IPS DF 4.7 (cell line): ENCODE measurements around the gene XKR7.
"Not testable (repeated sequence)": the region's sequence is repeated elsewhere in the genome, so short reads cannot be mapped to it uniquely, and the experiment has no call there.

ENCODE experiments used
- DNase-seq: peaks from one replicate; pipeline ENCODE4 v3.0.0-alpha.2; 2013; ENCODE audit warnings: low spot score; ENCODE audit errors: extremely low read depth

Gene XKR7, protein sequence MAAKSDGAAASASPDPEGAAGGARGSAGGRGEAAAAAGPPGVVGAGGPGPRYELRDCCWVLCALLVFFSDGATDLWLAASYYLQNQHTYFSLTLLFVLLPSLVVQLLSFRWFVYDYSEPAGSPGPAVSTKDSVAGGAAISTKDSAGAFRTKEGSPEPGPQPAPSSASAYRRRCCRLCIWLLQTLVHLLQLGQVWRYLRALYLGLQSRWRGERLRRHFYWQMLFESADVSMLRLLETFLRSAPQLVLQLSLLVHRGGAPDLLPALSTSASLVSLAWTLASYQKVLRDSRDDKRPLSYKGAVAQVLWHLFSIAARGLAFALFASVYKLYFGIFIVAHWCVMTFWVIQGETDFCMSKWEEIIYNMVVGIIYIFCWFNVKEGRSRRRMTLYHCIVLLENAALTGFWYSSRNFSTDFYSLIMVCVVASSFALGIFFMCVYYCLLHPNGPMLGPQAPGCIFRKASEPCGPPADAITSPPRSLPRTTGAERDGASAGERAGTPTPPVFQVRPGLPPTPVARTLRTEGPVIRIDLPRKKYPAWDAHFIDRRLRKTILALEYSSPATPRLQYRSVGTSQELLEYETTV

DNA sequence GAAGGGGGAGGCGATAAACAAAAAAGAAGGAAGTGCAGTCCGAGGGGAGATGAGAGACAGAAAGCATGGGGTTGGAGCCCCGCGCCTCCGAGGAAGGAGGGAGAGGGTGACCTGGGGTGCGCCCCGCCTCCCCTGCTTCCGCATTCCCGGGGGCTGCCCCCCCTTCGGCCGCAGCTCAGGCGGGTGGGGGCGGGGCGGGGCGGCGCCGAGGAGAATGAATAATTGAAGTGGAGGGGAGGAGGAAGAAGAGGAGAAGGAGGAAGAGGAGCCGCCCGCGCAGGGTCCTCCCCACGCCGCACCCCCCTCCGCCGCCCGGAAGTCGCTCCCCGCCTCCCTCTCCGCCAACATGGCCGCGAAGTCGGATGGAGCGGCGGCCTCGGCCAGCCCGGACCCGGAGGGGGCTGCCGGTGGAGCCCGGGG, at the start of gene XKR7:
XKR7 (plus strand) TSS at position 322 of the 420 bp plus-strand sequence; CDS start at position 347, 25 bp downstream.
- no peak for DNase-seq

DNA sequence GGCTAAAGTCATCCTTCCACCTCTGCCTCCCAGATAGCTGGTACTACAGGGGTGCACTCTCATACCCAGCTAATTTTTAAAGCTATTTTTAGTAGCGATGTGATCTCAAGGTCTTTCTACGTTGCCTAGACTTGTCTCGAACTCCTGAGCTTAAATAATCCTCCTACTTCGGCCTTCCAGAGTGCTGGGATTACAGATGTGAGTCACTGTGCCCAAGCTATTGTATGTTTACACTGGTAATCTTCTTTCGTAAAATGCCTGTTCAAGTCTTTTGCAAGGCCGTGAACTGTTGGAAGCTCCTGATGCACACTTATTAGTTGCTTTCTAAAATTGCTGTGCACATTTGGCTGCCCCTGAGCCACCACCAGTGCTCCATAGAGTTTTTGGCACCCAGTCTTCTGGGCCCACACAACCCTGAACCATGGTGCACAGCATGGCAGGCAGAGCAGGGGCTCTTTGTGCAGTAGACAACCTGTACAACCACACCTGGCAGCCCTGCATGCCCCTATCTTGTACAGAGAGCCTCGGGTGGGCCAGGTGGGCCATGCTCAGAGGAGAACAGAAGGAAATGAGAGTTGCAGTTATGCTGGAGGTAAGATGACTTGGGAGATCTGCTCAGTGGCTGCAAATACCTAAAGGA, 49.4 kb upstream of the XKR7 start:
- no peak for DNase-seq

DNA sequence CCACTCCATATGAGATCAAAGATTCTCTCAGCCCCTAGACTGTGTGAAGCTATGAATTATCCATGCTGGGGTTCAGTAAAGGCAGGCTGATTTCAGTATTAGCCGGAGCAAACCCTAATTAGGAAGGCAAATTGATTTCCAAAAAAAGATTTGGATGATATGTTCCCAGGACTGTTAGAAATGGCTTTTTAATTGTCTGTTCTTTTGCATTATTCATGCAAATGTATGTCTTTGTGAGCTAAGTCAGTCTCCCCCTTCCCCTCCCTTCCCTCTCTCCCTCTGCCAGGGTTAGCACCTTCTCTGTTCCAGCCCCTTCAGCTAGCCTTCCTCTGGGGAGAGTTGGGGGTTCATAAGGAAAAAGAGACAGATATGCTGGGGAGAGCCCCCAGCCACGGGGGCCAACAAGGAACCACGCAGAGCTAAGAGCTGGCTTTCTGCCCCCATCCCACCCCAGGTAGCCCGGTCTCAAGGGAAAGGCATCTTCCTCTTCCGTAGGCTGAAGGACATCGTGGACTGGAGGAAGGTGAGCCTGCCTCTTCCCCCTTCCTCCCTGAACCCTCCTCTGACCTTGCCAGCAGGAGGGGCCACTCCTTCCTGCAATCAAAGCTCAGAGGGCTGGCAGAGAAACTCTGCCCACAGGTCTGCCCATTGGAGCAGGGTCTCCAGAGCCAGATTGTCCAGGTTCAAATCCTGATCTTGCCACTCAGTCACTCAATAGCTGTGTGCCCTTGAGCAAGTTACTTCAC, 48.4 kb upstream of the XKR7 start:
- DNase-seq, result no peak

DNA sequence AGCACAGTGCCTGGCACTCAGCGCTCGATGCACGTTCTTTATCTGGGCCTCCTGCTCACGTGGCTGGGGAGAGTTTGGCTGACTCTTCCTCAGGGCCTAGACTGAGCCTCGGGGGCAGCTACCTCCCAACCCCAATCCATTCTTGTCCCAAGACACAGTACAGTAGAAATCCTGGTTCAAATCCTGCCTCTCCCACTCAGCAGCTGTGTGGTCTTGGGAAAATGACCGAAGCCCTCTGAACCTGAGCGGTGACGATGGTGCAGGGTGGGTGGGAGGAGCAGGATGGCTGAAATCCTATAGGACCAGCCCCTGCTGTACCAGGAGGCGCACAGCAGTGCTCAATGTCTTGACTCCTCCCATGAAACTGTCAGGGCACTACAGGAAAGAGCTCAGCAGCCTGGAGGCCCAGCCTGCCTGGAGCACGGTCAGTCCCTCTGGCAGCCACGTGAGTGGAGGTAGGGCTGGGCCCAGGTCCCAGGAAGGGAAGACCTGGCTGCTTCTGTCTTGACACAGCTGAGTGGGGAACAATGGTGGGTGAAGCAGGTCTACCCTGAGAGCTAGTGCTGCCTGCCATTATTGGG, 47.6 kb upstream of the XKR7 start:
- no peak for DNase-seq

DNA sequence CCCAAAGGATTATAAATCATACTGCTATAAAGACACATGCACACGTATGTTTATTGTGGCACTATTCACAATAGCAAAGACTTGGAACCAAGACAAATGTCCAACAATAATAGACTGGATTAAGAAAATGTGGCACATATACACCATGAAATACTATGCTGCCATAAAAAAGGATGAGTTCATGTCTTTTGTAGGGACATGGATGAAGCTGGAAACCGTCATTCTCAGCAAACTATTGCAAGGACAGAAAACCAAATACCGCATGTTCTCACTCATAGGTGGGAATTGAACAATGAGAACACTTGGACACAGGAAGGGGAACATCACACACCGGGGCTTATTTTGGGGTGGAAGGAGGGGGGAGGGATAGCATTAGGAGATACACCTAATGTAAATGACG, 46.5 kb upstream of the XKR7 start:
- not testable (repeated sequence) for DNase-seq

DNA sequence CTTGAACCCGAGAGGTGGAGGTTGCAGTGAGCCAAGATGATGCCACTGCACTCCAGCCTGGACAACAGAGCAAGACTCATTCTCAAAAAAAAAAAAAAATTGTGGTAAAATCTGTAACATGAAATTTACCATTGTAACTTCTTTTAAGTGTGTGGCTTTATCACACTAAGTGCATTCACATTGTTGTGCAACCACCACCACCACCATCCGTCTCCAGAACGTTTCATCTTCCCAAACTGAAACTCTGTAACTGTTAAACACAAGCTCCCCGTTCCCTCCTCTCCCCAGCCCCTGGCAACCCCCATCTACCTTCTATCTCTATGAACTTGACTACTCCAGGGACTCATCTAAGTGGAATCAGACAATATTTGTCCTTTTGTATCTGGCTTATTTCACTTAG, 45.8 kb upstream of the XKR7 start:
- no peak for DNase-seq

DNA sequence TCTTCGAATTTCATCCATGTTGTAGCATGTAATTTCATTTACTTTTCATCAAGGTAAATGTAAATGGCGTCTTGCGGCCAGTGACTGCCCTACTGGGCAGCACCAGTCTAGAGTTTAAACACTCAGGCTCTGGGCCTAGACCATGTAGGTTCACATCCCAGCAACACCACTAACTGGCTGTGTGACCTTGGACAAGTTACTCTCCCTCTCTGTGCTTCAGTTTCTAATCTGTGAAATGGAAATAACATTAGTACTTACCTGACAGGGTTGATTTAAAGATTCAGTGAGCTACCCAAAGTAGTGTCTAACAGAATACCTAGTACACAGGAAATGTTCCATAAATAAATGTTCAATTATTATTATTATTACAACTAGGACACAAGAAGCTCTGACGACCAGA, 45.4 kb upstream of the XKR7 start:
- DNase-seq, result no peak

DNA sequence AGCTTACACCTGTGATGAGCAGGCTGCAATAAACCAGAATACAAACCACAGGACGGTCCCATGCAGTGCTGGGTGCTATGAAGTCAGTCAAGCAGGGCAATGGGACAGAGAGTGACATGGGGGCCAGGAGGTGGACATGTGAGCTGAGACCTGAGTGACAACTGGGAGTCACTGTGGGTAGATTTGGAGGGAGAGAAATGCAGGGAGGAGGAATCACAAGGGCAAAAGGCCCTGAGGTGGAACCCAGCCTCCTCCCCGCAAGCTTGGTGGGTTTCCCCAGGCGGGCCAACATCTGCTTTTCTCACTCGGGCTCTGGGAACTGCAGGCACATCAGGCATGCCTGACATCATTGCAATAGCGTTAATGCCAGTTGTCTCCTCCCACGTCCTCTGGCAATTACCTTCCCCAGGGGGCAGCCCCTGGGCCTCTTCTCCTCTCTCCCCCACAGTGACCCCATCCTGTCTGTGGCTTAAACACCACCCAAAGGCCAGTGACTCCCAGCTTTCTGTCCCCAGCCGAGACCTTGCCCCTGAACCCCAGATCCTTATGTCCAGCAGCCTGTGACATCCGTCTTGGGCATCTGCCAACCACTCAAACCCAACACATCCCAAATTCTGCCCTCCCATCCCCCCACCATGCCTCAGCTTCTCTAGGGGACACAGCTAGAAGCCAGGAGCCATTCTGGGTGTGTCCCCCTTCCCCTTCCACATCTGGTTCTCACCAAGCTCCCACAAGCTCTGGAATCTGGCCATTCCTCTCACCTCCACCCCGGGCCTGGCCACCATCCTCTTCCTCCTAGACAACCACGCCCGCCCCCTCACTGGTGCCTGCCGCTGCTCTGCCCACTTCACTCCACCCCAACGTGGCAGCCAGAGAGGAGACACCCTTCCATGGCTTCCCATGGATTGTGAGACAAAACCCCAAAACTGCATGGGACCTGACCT, 44.3 kb upstream of the XKR7 start:
- DNase-seq, result no peak

DNA sequence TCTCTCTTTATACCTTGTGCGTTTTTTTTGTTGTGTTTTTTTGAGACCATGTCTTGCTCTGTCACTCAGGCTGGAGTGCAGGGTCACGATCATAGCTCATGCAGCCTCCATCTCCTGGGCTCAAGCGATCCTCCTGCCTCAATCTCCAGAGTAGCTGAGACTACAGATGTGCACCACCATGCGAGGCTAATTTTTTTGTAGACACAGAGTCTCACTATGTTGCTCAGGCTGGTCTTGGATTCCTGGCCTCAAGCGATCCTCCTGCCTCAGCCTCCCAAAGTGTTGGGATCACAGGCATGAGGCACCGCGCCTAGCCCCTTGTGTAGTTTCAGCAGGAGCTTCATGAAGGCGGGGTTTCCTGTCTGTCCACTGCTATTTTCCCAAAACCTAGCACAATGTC, 43.4 kb upstream of the XKR7 start:
- DNase-seq, result no peak

DNA sequence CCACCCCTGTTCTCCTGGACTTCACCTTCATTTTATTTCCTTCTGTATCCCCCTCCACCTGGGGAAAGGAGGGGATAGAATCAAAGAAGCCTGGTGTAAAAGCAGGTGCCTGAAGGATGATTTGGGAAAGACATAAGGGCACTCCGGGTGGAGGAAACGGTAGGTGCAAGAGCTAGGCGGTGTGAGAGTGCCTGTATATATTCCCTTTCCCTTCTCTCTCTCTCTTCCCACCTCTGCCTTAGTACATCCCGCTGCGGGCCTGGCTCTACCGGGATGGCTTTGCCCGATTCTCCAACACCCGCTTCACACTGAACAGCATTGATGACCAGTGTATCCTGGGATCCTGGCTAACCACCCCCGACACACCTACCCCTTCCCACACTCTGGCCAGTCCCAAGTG, 42.3 kb upstream of the XKR7 start:
- DNase-seq, result no peak

DNA sequence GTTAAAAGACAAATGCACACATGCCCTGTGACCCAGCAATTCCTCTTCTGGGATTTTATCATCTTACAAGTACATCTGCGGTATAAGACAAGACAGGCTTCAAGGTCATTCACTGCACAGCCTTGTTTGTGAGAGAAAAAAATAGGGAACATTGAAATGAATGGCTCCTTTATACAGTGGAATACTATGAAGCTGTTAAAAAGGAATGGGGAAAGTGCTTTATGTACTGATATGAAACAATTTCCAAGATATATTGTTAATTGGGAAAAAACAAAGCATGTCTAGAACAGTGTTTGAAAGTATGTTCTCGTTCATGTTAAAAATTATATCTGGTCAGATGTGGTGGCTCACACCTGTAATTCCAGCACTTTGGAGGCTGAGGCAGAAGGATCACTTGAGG, 41.5 kb upstream of the XKR7 start:
- no peak for DNase-seq

DNA sequence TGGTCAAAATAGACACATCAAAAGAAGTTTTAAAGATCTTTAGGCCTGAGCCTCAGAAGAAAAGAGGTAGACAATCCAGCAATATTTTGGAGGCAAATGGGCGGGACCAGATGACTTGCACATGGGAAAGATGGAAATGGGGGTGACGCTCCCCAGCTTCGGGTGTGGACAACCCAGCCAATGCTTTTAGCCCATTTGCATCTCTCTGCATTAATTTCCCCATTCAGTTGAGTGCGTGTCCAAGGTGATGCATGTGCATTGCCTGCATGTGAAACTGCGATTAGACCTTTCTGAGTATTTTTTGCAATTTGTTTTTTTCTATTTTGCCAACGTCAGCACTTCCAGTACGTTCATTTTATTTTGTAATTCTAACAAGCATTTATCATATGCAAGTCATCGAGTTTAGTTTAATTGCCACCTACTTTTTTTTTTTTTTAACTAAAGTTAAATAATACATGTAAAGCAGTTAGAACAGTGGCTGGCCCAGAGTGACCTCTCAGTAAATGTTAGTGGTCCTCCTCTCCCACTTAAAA, 40.3 kb upstream of the XKR7 start:
- no peak for DNase-seq

DNA sequence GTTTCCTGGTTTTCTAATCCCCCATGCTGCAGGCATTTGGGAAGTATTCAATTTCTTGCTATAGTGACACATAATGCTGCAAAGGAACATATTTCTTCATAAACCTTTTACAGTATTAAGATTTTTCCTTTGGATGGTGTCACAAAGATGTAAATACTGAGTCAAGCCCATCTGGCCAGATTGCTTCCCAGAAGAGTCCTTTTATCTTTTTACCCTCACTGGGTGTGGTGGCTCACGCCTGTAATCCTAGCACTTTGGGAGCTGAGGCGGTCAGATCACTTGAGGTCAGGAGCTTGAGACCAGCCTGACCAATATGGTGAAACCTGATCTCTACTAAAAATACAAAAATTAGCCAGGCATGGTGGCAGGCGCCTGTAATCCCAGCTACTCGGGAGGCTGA, 38.3 kb upstream of the XKR7 start:
- not testable (repeated sequence) for DNase-seq

DNA sequence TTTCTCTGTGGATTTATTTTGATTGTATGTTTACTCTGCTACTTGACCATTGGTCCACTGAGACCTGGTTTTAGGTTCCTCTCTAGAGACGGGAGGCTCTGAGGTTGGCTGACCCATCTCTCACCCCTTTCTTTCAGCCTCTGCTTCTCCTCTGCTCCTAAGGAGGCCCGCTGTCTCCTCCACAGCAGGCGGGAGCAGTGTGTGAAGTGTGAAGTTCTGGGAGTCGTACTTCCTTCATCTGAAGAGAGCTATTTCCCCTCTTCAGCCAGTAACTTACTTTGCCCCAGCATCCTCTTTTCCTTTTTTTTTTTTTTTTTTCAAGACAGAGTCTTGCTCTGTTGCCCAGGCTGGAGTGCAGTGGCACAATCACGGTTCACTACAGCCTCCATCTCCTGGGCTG, 37.2 kb upstream of the XKR7 start:
- DNase-seq, result no peak

DNA sequence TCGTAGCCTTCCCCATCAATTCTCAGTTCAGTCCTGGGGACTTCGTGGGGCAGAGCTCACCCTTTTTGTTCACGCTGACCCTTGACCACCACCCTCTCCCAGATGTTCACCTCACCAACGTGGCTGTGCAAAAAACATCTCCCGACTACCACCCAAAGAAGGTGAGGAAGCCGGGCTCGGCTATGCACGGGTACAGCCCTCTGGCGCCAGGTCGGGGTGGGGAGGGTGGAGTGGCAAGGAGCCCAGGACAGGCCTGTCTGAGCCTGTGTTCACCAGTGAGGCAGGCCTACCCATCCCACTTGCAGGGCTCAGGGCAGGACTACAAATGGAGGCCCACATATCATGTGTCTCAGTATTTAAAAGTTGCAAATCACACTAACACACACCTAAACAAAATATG, 34.3 kb upstream of the XKR7 start:
- DNase-seq, result no peak

DNA sequence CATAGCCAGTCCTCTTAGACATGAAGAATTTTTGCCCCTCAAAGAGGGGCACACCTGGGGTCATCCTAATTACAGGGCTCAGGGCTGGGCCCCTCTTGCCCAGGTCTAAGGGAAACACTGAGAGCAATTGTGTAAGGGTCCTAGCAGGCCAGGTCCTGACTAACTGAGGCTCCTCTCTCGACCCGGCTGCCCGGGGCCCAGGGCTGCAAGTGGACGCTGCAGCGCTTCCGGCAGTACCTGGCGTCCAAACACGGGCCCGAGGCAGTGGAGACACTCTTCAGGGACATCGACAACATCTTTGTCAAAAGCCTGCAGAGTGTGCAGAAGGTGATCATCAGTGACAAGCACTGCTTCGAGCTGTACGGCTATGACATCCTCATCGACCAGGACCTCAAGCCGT, 33.5 kb upstream of the XKR7 start:
- DNase-seq, result no peak

DNA sequence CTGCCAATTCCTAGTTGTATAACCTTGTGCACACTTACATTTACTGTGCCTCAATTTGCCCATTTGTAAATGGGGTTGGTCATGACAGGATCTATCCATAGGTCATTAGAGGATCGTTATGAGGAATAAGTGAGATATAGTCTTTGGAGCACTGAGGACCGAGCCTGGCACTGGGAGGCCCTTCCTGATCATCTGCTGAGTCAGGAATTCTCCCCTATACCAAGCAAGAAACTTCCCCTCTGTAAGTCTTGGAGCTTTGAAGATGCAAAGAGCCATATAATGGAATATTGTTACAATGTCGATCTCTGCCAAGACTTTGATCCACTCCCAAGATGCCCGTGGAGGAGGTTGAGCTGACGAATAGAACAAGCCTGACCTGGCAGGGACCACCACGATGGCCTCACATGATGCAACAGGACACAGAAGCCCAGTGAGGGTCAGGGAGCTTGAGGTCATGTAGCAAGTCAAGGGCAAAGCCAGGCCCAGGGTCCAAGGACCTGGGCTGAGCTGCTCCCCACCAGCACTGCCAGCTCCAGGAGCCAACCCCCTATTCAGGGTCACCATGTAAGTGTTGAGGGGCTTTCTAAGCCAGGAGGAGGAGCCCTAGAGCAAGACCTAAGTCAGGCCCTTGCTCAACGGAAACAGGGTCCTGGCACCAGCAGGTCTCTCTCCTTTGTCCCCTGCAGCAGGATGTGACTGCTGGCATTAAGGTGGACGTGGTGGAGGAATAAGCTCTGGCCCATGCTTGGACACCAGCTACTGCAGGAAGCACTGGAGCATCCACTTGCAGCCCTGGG, 32.8 kb upstream of the XKR7 start:
- peak; percentile 41 for DNase-seq

DNA sequence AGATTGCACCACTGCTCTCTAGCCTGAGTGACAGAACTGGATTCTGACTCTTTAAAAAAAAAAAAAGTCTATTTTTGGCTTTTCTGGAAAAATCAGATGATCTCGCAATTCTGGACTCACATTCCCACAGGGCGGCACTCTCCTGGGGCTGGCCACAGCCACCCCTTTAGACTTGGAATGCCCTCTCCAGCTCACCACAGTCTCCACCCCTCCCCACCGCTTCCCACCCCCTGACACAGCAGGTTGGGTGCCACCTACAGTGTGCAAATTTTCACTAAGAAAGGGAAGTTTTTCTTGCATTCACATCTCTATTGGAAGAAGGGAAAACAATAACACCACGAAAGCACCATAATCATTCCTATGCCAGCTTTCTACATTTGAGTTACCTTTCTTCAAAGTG, 31.5 kb upstream of the XKR7 start:
- no peak for DNase-seq

DNA sequence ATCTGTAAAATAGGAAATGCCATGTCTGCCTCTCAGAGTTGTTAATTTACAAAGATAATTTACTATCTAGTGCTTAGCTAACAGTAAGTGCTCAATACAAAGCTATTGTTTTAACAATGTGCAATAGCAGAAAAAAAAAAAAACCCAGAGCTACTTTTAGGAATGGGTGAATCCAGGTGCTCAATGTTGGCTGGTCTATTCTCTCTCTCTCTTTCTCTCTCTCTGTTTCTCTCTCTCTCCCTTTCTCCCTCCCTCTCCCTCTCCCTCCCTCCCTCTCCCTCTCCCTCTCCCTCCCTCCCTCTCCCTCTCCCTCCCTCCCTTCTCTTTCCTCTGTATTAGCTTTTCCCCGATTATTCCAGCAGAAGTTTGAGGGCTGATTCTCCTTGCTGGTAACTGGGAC, 30.1 kb upstream of the XKR7 start:
- DNase-seq, result no peak
